ENCODE data around the gene HM13. TPM values are rescaled to one million over a fixed set of nuclear protein-coding genes. Genes with fewer than 3 reads are reported as not detected.
"Not testable (repeated sequence)": the region's sequence is repeated elsewhere in the genome, so short reads cannot be mapped to it uniquely, and the experiment has no call there.

HM13 gene
- total RNA-seq (100 to 1,000 TPM in 1 of 5 donors, 10 to 100 TPM in 4; 10.7 to 103 (median 56.9) TPM), polyA plus RNA-seq (100 to 1,000 TPM; 119 to 181 (median 165) TPM)
- long read RNA-seq, donor 1, partial matches to known transcripts = 20 of 28 reads
- long read RNA-seq, donor 1, other reads (novel, unspliced or antisense) = 0 of 28 reads
- long read RNA-seq, donor 2, transcript HM13-202 (12 exons, 1,606 nt) = major isoform, 22 of 47 reads
- long read RNA-seq, donor 2, partial matches to known transcripts = 21 of 47 reads
- long read RNA-seq, donor 2, other reads (novel, unspliced or antisense) = 0 of 47 reads
- long read RNA-seq, donor 3, transcript HM13-202 (12 exons, 1,606 nt) = major isoform, 7 of 10 reads
- long read RNA-seq, donor 3, partial matches to known transcripts = 0 of 10 reads
- long read RNA-seq, donor 3, other reads (novel, unspliced or antisense) = 0 of 10 reads
- long read RNA-seq, donor 4, partial matches to known transcripts = 0 of 3 reads
- long read RNA-seq, donor 4, other reads (novel, unspliced or antisense) = 0 of 3 reads
- long read RNA-seq, donor 5, transcript HM13-202 (12 exons, 1,606 nt) = major isoform, 12 of 30 reads
- long read RNA-seq, donor 5, partial matches to known transcripts = 14 of 30 reads
- long read RNA-seq, donor 5, other reads (novel, unspliced or antisense) = 0 of 30 reads
- long read RNA-seq, donor 6, transcript HM13-202 (12 exons, 1,606 nt) = major isoform, 53 of 131 reads
- long read RNA-seq, donor 6, transcript HM13-224 (3 exons, 3,932 nt) = minor isoform, 7 of 131 reads
- long read RNA-seq, donor 6, partial matches to known transcripts = 65 of 131 reads
- long read RNA-seq, donor 6, other reads (novel, unspliced or antisense) = 0 of 131 reads
- long read RNA-seq, donor 7, transcript HM13-202 (12 exons, 1,606 nt) = major isoform, 14 of 64 reads
- long read RNA-seq, donor 7, transcript HM13-224 (3 exons, 3,932 nt) = minor isoform, 6 of 64 reads
- long read RNA-seq, donor 7, partial matches to known transcripts = 40 of 64 reads
- long read RNA-seq, donor 7, other reads (novel, unspliced or antisense) = 0 of 64 reads
- long read RNA-seq, donor 8, transcript HM13-224 (3 exons, 3,932 nt) = minor isoform, 8 of 66 reads
- long read RNA-seq, donor 8, transcript HM13-202 (12 exons, 1,606 nt) = major isoform, 11 of 66 reads
- long read RNA-seq, donor 8, partial matches to known transcripts = 44 of 66 reads
- long read RNA-seq, donor 8, other reads (novel, unspliced or antisense) = 0 of 66 reads
- long read RNA-seq, donor 9, transcript HM13-202 (12 exons, 1,606 nt) = major isoform, 6 of 16 reads
- long read RNA-seq, donor 9, partial matches to known transcripts = 8 of 16 reads
- long read RNA-seq, donor 9, other reads (novel, unspliced or antisense) = 0 of 16 reads
- long read RNA-seq, donor 10, transcript HM13-202 (12 exons, 1,606 nt) = major isoform, 7 of 13 reads
- long read RNA-seq, donor 10, partial matches to known transcripts = 6 of 13 reads
- long read RNA-seq, donor 10, other reads (novel, unspliced or antisense) = 0 of 13 reads

GRCh38 chr20:31514154-31515071 is at the start of gene HM13:
TSS of gene HM13 (plus strand) at chr20:31514442. CDS start at chr20:31514552, 110 bp downstream.
- WGBS, 5 donors = 0 to 1% (median 0%) methylated on average over 31 to 86 of the region's 86 CpGs
- Histone ChIP-seq H3K27me3 (no peaks in the 10 kb centered on the region), H3K27ac (peak within 1 kb of the TSS; percentile 88 to 93 (median 90)), H3K36me3 (peaks cover 0 to 26% (median 16%) of the 10 kb centered on the region in 4 donors), H3K4me3 (peak within 1 kb of the TSS; percentile 86 to 97 (median 92)), H3K9me3 (no peaks in the 10 kb centered on the region), H3K4me1 (peaks cover 31 to 51% (median 46%) of the 10 kb centered on the region in 4 donors)
- peak; percentile 94 to 97 for DNase-seq
- peak in 5 of 7 experiments; percentile 73 to 98 (median 97) for TF ChIP-seq CTCF (IDR thresholded peaks at IDR 0.05)
- no peak for TF ChIP-seq EP300 (IDR thresholded peaks at IDR 0.05)
- TF ChIP-seq POLR2AphosphoS5 (IDR thresholded peaks at IDR 0.05) = peak; percentile 76 to 94 (median 93)
- TF ChIP-seq POLR2A (IDR thresholded peaks at IDR 0.05) = peak in 1 of 4 donors; percentile 78
- intact Hi-C loops (cut with DNase I; ENCODE audit: low total_unique reads) = no loop called here

- H3K27ac ChIP-seq; intact Hi-C loops (cut with DNase I; ENCODE audit: low total_unique reads); H3K9me3 ChIP-seq; H3K36me3 ChIP-seq; H3K4me3 ChIP-seq; DNase-seq: not testable (repeated sequence)
- H3K4me1 ChIP-seq = peaks cover 10 to 20% (median 13%) of the 10 kb centered on the region in 4 donors
- peaks cover 0 to 23% (median 13%) of the 10 kb centered on the region in 3 donors for H3K27me3 ChIP-seq
- WGBS, 5 donors = 93 to 94% (median 93%) methylated on average over 3 to 30 of the region's 33 CpGs; no CpG with 5 or more reads in 2 of the 5 donors
Observed at GRCh38 chr20:31470946-31471345, 43.3 kb upstream of the HM13 start.

- Histone ChIP-seq H3K27ac (no peak overlapping the region), H3K4me3 (no peak overlapping the region), H3K36me3 (no peaks in the 10 kb centered on the region), H3K4me1 (peaks cover 10 to 21% (median 13%) of the 10 kb centered on the region in 4 donors), H3K9me3 (no peaks in the 10 kb centered on the region), H3K27me3 (peaks cover 0 to 40% (median 20%) of the 10 kb centered on the region in 3 donors)
- intact Hi-C loops (cut with DNase I; ENCODE audit: low total_unique reads) = no loop called here
- DNase-seq = peak in 1 of 2 donors; percentile 71
- 54 to 65% (median 60%) methylated on average over 7 to 8 of the region's 8 CpGs for WGBS, 5 donors
- no peak for TF ChIP-seq EP300 (IDR thresholded peaks at IDR 0.05)
Observed at GRCh38 chr20:31472395-31473330, 41.6 kb upstream of the HM13 start.

Measured in stomach (tissue), 19 donors.